ENCODE measurements around the gene SPNS2. TPM values are rescaled to one million over a fixed set of nuclear protein-coding genes. Genes with fewer than 3 reads are reported as not detected.

The SPNS2 gene
- total RNA-seq, 1 experiment from 2014 or later = 1.9 TPM

DNA sequence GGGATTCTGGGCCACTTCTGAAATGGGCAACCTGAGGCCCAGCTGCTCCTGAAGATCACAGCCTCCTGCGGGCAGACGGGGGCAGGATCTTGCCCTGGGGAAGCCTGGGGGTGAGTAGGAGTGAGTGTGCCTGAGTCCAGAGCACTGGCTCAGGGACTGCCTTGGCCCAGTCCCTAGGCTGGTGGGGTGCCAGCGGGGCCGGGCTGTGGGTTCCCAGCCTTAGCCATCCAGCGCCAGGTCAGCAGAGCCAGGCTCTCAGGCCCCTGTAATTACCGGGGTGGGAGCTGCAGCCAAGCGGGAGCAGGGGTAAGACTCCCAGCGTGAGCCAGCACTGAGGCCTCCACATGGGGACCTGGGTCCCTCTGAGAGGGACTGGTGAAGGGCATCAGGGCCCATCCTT is 8.2 kb downstream of the SPNS2 start:
- no peak for TF ChIP-seq REST (IDR thresholded peaks at IDR 0.05; ENCODE audit: insufficient read depth in 1 of 2, low read depth in 2 of 2, low read length in 1 of 2)
- TF ChIP-seq CTCF (IDR thresholded peaks at IDR 0.05) = no peak
- no peak for TF ChIP-seq SIN3A (IDR thresholded peaks at IDR 0.05; ENCODE audit: borderline replicate concordance, insufficient read depth, low read depth, low read length)
- TF ChIP-seq POLR2AphosphoS5 (IDR thresholded peaks at IDR 0.05; ENCODE audit: low read depth, low read length) = no peak
- TF ChIP-seq TCF7L2 (IDR thresholded peaks at IDR 0.05; ENCODE audit: low read depth, low read length) = no peak
- Histone ChIP-seq H3K9me3 (ENCODE audit: control insufficient read depth, insufficient read depth, low read depth, low read length) (no peaks in the 10 kb centered on the region), H3K36me3 (ENCODE audit: control insufficient read depth, insufficient read depth, low read length) (no peaks in the 10 kb centered on the region), H3K27me3 (ENCODE audit: control insufficient read depth, insufficient read depth, low read length) (no peaks in the 10 kb centered on the region), H3K4me3 (ENCODE audit: low read depth in 2 of 2, low read length in 2 of 2) (no peak overlapping the region), H3K4me1 (ENCODE audit: control insufficient read depth, insufficient read depth, low read length) (no peaks in the 10 kb centered on the region), H3K27ac (ENCODE audit: low read length) (no peak overlapping the region)
- in situ Hi-C loops (cut with HindIII; ENCODE audit: low pct_unique_long_range_greater_than_20kb, low sequenced_read_pairs) = no loop called here
- ATAC-seq (no peak), DNase-seq (ENCODE audit: low read depth, low spot score) (no peak)
- CTCF ChIA-PET = no interaction called here
- no TSS peak for BruUV-seq (replicated peaks)
- POLR2A ChIA-PET = no interaction called here
- intact Hi-C loops (cut with micrococcal nuclease; ENCODE audit: unreplicated experiment) = no loop called here

GRCh38 chr17:4507361-4508111 is 8.9 kb downstream of the SPNS2 start:
- BruUV-seq (replicated peaks) = no TSS peak
- intact Hi-C loops (cut with micrococcal nuclease; ENCODE audit: unreplicated experiment) = no loop called here
- in situ Hi-C loops (cut with HindIII; ENCODE audit: low pct_unique_long_range_greater_than_20kb, low sequenced_read_pairs) = no loop called here
- no peak for TF ChIP-seq REST (IDR thresholded peaks at IDR 0.05; ENCODE audit: insufficient read depth in 1 of 2, low read depth in 2 of 2, low read length in 1 of 2)
- TF ChIP-seq SIN3A (IDR thresholded peaks at IDR 0.05; ENCODE audit: borderline replicate concordance, insufficient read depth, low read depth, low read length) = no peak
- no peak for TF ChIP-seq TCF7L2 (IDR thresholded peaks at IDR 0.05; ENCODE audit: low read depth, low read length)
- no peak for TF ChIP-seq CTCF (IDR thresholded peaks at IDR 0.05)
- TF ChIP-seq POLR2AphosphoS5 (IDR thresholded peaks at IDR 0.05; ENCODE audit: low read depth, low read length) = no peak
- POLR2A ChIA-PET = no interaction called here
- Histone ChIP-seq H3K36me3 (ENCODE audit: control insufficient read depth, insufficient read depth, low read length) (no peaks in the 10 kb centered on the region), H3K4me3 (ENCODE audit: low read depth in 2 of 2, low read length in 2 of 2) (no peak overlapping the region), H3K4me1 (ENCODE audit: control insufficient read depth, insufficient read depth, low read length) (no peaks in the 10 kb centered on the region), H3K27ac (ENCODE audit: low read length) (no peak overlapping the region), H3K27me3 (ENCODE audit: control insufficient read depth, insufficient read depth, low read length) (no peaks in the 10 kb centered on the region), H3K9me3 (ENCODE audit: control insufficient read depth, insufficient read depth, low read depth, low read length) (no peaks in the 10 kb centered on the region)
- CTCF ChIA-PET = no interaction called here
- ATAC-seq (no peak), DNase-seq (ENCODE audit: low read depth, low spot score) (no peak)

Measured in Panc1 (cell line).